ENCODE results near the gene SNX18. TPM values are rescaled to one million over a fixed set of nuclear protein-coding genes. Genes with fewer than 3 reads are reported as not detected.

The SNX18 gene
- total RNA-seq, 1 experiment from 2014 or later = 28.0 TPM

DNA sequence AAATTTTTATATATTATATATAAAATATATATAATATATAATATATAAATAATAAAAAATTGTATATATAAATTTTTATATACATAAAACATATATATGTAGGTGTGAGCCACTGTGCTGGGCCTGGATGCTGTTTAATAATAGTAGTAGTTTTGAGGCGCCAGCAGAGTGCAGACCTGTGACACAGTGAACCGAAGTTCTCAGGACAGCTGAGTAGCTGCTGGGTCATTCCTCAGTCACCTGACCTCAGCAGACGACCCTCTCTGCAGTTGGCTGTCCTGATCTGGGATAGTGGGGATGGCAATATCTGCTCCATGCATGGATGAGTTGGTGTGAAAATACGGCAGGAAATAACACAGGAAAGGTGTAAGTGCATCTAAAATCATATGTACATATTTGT is 3.3 kb upstream of the SNX18 start:
- POLR2A ChIA-PET = no interaction called here
- no peak overlapping the region for H3K27ac Mint-ChIP-seq (ENCODE audit: unreplicated experiment)

DNA sequence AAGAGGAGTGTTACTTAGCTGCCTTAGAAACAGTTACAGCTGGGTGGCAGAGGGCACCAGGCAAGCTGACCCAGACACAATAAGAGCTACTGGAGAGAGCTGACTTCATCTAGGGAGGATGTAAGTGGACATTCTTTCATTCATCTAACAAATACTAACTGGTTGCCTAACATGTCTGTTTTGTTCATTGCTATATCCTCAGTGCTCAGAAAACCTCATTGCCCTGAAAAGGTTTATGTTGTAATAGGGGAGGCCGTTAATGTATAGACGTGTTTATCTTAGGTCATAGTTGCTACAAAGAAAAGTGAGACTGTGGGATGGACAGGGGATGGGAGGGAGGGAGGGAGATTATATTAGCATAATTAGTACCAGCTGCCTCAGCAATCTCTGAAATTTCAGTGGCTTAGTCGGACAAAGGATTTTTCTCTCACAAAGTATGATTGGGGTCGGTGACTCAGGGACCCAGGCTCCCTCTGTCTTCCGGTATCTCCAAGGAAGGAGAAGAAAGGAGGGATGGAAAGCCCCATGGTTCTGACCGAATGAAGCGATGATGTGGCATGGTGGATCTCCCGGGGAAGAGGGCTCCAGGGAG is 2.6 kb upstream of the SNX18 start:
- Mint-ChIP-seq H3K4me1 (ENCODE audit: low read depth, unreplicated experiment) (no peaks in the 10 kb centered on the region), H3K27me3 (ENCODE audit: insufficient read depth, unreplicated experiment) (no peaks in the 10 kb centered on the region), H3K9me3 (ENCODE audit: unreplicated experiment) (no peaks in the 10 kb centered on the region), H3K27ac (ENCODE audit: unreplicated experiment) (no peak overlapping the region), H3K4me3 (ENCODE audit: unreplicated experiment) (no peak overlapping the region), H3K36me3 (ENCODE audit: insufficient read depth, unreplicated experiment) (peaks cover 11% of the 10 kb centered on the region)
- no peaks in the 10 kb centered on the region for H3K36me3 ChIP-seq (ENCODE audit: control insufficient read depth, insufficient read depth, low read length)
- POLR2A ChIA-PET = no interaction called here
- no peak for DNase-seq
- H3K27me3 ChIP-seq (replicated peaks; ENCODE audit: control insufficient read depth, insufficient read depth, low read length) = no peaks in the 10 kb centered on the region
- CTCF ChIA-PET = no interaction called here
- H3K4me1 ChIP-seq = peaks cover 18% of the 10 kb centered on the region
- no TSS peak for BruUV-seq (replicated peaks)
- no peaks in the 10 kb centered on the region for H3K9me3 ChIP-seq
- intact Hi-C loops (cut with micrococcal nuclease; ENCODE audit: unreplicated experiment) = loop anchor here (10.0 kb wide), 3 partner anchors 110 to 640 kb away; no protein-coding TSS in a partner anchor
- TF ChIP-seq, protein P1, sequence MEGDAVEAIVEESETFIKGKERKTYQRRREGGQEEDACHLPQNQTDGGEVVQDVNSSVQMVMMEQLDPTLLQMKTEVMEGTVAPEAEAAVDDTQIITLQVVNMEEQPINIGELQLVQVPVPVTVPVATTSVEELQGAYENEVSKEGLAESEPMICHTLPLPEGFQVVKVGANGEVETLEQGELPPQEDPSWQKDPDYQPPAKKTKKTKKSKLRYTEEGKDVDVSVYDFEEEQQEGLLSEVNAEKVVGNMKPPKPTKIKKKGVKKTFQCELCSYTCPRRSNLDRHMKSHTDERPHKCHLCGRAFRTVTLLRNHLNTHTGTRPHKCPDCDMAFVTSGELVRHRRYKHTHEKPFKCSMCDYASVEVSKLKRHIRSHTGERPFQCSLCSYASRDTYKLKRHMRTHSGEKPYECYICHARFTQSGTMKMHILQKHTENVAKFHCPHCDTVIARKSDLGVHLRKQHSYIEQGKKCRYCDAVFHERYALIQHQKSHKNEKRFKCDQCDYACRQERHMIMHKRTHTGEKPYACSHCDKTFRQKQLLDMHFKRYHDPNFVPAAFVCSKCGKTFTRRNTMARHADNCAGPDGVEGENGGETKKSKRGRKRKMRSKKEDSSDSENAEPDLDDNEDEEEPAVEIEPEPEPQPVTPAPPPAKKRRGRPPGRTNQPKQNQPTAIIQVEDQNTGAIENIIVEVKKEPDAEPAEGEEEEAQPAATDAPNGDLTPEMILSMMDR (IDR thresholded peaks at IDR 0.05; ENCODE audit: insufficient read depth in 1 of 2, low read depth in 1 of 2, low read length in 1 of 2, severe bottlenecking in 1 of 2, unreplicated experiment in 1 of 2) = no peak
- no peak overlapping the region for H3K4me3 ChIP-seq (ENCODE audit: low read depth, low read length)

More for the DNA sequence above, 3.3 kb upstream of the SNX18 start:
- Histone ChIP-seq H3K4me3 (ENCODE audit: low read depth, low read length) (no peak overlapping the region), H3K36me3 (ENCODE audit: control insufficient read depth, insufficient read depth, low read length) (no peaks in the 10 kb centered on the region), H3K9me3 (no peaks in the 10 kb centered on the region), H3K27me3 (replicated peaks; ENCODE audit: control insufficient read depth, insufficient read depth, low read length) (no peaks in the 10 kb centered on the region), H3K4me1 (peaks cover 11% of the 10 kb centered on the region)
- no peaks in the 10 kb centered on the region for H3K27me3 Mint-ChIP-seq (ENCODE audit: insufficient read depth, unreplicated experiment)
- TF ChIP-seq, protein P1 (IDR thresholded peaks at IDR 0.05; ENCODE audit: insufficient read depth in 1 of 2, low read depth in 1 of 2, low read length in 1 of 2, severe bottlenecking in 1 of 2, unreplicated experiment in 1 of 2) = no peak
- peaks cover 11% of the 10 kb centered on the region for H3K36me3 Mint-ChIP-seq (ENCODE audit: insufficient read depth, unreplicated experiment)
- intact Hi-C loops (cut with micrococcal nuclease; ENCODE audit: unreplicated experiment) = loop anchor here (10.0 kb wide), 3 partner anchors 111 to 641 kb away; no protein-coding TSS in a partner anchor
- CTCF ChIA-PET = no interaction called here
- H3K9me3 Mint-ChIP-seq (ENCODE audit: unreplicated experiment) = no peaks in the 10 kb centered on the region
- peak; percentile 13 to 48 for DNase-seq
- no TSS peak for BruUV-seq (replicated peaks)
- no peak overlapping the region for H3K4me3 Mint-ChIP-seq (ENCODE audit: unreplicated experiment)
- no peaks in the 10 kb centered on the region for H3K4me1 Mint-ChIP-seq (ENCODE audit: low read depth, unreplicated experiment)

DNA sequence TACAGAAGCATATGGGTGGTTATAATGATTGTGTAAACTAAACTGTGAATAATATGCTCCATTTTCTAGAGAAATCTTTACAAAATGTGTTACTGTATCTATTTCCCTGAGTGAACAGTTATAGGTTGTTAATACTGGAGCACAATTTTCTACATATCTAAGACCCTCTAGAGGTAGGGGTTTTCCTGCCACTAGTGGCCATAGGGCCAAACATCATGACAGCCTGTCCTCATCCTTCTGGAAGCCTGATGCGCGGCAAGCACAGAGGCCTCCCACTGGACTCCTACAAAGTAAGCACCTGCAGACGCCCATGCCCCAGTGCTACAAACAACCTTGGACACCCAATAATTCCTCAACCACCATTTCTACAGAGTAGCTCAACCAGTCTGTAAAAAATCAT is 1.9 kb upstream of the SNX18 start:
- no peak overlapping the region for H3K27ac Mint-ChIP-seq (ENCODE audit: unreplicated experiment)
- no peaks in the 10 kb centered on the region for H3K9me3 Mint-ChIP-seq (ENCODE audit: unreplicated experiment)
- H3K4me1 ChIP-seq = peaks cover 21% of the 10 kb centered on the region
- H3K9me3 ChIP-seq = no peaks in the 10 kb centered on the region
- POLR2A ChIA-PET = no interaction called here
- H3K4me1 Mint-ChIP-seq (ENCODE audit: low read depth, unreplicated experiment) = no peaks in the 10 kb centered on the region
- intact Hi-C loops (cut with micrococcal nuclease; ENCODE audit: unreplicated experiment) = loop anchor here (10.0 kb wide), 3 partner anchors 109 to 639 kb away; no protein-coding TSS in a partner anchor
- CTCF ChIA-PET = no interaction called here
- no peak for DNase-seq
- no TSS peak for BruUV-seq (replicated peaks)
- no peak overlapping the region for H3K4me3 ChIP-seq (ENCODE audit: low read depth, low read length)
- no peaks in the 10 kb centered on the region for H3K27me3 ChIP-seq (replicated peaks; ENCODE audit: control insufficient read depth, insufficient read depth, low read length)
- peaks cover 11% of the 10 kb centered on the region for H3K36me3 Mint-ChIP-seq (ENCODE audit: insufficient read depth, unreplicated experiment)
- H3K4me3 Mint-ChIP-seq (ENCODE audit: unreplicated experiment) = no peak overlapping the region
- no peaks in the 10 kb centered on the region for H3K36me3 ChIP-seq (ENCODE audit: control insufficient read depth, insufficient read depth, low read length)
- TF ChIP-seq, protein P1 (IDR thresholded peaks at IDR 0.05; ENCODE audit: insufficient read depth in 1 of 2, low read depth in 1 of 2, low read length in 1 of 2, severe bottlenecking in 1 of 2, unreplicated experiment in 1 of 2) = no peak
- H3K27me3 Mint-ChIP-seq (ENCODE audit: insufficient read depth, unreplicated experiment) = no peaks in the 10 kb centered on the region
